ENCODE measurements around the gene HDAC4.

DNA sequence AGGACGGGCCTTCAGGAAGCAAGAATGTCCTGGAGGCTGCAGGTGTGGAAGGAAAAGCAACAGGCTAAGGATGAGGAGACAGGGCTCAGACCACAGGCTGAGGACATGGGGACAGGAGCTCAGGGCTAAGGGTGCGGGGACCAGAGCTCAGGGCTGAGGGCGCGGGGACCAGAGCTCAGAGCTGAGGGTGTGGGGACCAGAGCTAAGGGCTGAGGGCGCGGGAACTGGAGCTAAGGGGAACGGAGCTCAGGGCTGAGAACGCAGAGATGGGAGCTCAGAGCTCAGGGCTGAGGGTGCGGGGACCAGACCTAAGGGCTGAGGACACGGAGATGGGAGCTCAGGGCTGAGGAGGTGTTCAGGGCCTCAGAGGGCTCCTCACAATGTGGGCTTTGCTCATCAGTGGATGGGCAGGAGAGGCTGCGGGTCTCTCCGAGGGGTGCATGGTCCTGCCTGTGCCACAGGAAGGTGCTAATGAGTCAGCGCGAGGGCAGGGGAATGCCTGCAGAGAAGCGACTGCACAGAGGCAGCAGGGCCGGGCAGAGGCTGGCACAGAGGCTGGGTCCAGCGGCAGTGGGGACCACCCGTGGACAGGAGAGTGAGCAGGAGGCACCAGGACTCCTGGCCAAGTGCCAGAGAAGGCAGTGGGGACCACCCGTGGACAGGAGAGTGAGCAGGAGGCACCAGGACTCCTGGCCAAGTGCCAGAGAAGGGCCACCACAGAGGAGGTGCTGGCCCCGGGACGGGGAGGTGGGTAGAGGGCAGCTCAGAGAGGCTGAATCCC is 281.3 kb downstream of the HDAC4 start:
- TF ChIP-seq, protein P1, sequence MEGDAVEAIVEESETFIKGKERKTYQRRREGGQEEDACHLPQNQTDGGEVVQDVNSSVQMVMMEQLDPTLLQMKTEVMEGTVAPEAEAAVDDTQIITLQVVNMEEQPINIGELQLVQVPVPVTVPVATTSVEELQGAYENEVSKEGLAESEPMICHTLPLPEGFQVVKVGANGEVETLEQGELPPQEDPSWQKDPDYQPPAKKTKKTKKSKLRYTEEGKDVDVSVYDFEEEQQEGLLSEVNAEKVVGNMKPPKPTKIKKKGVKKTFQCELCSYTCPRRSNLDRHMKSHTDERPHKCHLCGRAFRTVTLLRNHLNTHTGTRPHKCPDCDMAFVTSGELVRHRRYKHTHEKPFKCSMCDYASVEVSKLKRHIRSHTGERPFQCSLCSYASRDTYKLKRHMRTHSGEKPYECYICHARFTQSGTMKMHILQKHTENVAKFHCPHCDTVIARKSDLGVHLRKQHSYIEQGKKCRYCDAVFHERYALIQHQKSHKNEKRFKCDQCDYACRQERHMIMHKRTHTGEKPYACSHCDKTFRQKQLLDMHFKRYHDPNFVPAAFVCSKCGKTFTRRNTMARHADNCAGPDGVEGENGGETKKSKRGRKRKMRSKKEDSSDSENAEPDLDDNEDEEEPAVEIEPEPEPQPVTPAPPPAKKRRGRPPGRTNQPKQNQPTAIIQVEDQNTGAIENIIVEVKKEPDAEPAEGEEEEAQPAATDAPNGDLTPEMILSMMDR (IDR thresholded peaks at IDR 0.05): peak in 1 of 5 experiments; percentile 24
- TF ChIP-seq POLR2A (IDR thresholded peaks at IDR 0.05) (no peak), EP300 (IDR thresholded peaks at IDR 0.05) (no peak)

Data from tibial nerve (tissue), 4 donors.